Activated CD8-positive, alpha-beta memory T cell treated with anti-CD3 and anti-CD28 coated beads for 4 hours (primary cell): ENCODE results near the gene SLC2A6.

Source experiments
- DNase-seq, 2 donors: peaks; one replicate each; pipeline ENCODE4 v3.0.0-alpha.2; 2020; ENCODE audit warnings: low read depth in 2 of 2

Gene SLC2A6

DNA sequence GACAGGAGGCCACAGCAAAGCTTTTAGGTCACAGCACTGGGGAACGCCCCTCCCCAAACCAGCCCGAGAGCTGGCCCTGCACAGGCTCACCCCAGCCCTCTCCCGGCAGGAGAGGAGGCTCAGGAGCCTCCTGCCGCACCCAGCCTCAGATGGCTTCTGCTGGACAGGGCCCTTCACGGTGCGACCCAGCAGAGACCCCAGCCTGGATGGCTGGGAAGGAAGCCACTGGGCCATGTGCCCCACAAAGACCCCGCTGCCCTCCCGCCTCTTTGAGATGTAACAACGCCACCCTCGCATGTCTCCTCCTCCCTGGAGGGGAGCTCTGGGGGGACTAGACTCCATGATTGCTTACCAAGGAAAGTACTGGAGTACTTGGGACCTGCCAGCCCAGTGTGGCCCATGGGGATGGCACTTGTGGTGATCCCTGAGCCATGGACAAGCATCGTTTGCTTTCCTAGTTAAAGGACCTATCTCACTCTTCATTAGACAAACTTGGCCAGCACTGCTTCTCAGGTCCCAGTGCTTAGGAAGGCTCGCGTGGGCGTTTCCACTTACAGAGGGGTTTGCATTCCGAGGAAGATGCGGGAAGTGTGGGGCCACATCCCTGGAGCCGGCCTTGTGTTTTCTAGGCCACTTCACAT lies 36.8 kb upstream of the SLC2A6 start:
- DNase-seq = no peak

DNA sequence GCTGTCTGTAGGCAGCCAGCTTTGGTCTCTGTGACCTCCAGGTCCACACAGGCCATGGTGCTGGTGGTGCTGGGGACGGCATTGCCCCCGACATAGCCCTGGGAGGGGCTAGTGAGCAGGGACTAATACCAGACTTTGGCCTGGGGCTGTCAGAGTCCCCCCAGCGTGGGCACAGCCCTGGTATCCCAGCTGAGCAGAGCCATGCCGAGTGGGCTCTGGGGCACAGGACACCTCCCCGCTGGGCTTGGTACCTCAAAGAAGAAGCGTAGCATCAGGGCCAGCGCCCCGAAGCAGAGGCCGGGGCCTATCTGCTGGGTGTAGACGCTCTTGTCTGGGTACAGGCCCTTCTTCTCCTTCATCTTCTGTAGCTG lies 36.3 kb upstream of the SLC2A6 start:
- DNase-seq = no peak

DNA sequence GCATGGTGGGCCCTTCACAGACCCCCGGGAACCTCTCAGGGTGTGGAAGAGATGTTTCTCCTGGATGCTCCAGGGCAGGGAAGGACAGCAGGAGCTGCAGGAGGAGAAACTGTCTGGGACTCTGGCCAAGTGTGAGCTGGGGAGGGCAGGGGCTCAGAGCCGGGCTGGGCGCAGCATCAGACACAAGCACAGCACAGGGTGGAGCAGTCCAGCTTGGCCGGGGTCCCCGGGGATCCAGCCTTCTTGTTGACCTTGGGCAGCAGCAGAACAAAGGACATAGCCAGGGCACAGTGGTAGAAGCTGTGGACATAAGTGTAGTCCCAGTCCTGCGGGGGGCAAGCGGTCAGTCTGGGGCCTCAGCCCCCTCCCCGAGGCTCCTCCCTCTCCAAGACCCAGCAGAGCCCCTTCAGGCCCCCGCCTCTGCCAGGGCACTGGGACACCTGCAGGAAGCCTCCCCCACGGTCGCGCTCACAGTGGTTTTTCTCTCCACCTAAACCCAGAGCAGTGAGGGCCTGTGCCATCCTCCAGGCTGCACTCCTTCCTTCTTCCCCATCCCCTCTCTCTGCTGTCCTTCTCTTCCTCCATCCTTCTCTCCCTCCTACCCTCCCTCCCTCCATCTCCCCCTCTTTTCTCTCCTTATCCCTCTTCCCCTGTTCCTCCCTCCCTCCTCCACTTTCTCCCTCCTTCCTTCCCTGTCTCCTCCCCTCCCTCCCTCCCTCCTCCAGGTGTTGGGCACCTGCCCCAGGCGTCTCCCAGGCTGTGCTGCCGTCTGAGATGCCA lies 35.8 kb upstream of the SLC2A6 start:
- DNase-seq = no peak

DNA sequence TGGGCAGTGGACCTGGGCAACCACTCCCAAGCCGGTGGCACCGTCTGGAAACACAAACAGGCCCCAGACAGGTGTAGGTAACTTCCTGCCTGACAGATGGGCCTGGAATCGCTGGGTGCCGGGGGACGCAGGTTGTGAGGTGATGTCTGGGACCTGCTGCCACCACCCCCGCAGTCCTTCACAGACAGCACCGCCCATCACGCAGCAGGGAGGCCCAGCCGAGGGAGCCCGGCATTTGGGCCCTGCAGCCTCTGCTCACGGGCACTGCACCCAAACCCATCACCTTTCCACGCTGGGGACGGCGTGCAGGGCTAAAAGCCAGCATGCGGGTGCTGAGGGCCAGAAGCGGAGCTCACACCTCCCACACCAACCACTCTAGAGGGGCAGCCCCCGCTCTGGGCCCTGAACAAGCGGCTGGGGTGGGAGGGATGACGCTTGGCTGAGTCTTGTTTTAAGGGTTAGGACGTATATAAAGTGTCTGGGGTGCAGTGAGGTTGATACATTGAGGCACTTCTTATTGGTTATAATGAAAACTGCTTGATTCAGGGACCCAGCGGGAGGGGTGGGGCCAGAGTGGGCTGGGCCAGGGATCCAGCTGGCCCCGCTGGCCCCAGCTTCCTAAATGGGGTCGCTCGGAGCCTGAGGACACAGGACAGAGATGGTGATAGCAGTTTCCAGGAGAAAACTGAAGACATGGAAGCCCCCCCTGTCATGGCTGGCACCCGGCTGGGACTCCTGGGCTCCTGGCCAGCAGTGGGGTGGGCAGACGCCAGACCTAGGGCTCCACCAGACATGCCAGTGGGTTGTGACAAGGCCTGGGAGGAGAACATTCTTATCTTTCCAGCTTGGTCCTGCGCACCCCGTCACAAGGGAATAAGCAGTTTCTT lies 34.6 kb upstream of the SLC2A6 start:
- no peak for DNase-seq

DNA sequence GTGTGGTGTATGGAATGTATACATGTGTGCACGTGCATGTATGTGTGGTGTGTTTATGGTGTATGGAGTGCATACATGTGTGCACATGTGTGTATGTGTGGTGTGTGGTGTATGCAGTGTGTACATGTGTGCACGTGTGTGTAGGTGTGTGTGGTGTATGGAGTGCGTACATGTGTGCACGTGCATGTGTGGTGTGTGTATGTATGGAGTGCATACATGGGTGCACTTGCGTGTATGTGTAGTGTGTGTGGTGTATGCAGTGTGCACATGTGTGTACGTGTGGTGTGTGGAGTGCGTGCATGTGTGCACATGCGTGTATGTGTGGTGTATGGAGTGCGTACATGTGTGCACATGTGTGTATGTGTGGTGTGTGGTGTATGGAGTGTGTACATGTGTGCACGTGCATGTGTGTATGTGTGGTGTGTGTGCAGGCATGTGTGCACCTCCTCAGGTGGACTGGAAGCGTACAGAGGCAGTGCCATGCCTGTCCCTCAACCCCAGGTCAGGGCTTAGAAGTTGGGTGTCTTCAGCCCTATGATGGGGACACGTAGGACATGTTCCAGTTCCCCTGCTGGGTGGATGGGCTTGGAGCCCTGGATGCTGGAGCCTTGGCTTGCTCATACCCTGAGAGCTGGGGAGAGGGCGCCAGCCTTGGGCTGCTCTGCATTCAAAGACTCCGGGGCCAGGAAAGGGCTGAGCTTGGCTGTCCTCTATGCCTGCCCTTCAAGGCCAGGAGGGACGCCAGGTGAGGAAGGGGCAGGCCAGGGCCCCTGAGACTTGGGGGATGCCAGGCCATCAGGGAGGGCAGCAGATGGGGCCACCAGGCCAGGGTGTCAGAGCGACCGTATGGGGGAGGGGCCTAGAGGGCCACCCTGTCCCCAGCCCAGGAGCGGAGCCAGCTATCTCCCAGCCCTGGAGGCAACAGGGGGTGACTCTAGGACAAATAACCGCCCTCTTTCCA lies 33.6 kb upstream of the SLC2A6 start:
- no peak for DNase-seq

DNA sequence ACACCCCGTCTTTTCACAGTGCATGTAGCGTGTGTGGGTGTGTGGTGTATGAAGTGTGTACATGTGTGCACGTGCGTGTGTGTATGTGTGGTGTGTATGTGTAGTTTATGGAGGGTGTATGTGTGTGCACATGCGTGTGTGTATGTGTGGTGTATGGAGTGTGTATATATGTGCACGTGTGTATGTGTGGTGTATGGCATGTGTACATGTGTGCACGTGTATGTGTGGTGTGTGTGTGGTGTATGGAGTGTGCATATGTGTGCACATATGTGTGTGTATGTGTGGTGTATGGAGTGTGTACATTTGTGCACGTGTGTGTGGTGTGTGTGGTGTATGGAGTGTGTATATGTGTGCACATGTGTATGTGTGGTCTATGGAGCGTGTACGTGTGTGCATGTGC lies 32.7 kb upstream of the SLC2A6 start:
- no peak for DNase-seq

DNA sequence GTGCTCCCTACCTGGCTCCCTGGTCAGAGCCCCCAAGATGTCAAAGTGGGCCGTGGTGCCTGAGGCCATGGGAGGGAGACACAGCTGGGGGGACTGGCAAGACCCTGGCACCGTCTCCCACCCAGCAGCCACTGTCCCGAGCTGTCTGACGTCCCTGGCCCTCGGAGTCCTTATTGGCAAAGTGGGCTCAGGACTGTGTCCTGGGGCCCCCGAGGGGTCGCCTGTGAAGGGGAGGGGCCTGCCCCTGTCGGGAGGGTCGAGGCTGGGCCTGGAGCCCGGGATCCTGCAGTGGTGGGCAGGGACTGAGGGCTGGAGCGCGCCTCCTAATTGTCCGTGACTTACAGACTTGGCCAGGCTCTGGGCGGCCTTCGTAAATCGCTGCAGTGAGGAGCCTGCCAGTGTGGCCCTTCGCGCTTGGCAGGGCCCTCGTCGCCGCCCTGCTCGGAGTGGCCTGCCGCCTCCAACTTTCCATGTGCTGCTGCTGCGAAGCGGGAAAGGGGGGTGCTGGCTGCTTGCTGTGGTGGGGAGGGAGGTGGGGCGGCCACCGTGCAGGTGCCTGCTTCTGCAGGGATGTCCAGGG lies 32.1 kb upstream of the SLC2A6 start:
- DNase-seq = no peak

DNA sequence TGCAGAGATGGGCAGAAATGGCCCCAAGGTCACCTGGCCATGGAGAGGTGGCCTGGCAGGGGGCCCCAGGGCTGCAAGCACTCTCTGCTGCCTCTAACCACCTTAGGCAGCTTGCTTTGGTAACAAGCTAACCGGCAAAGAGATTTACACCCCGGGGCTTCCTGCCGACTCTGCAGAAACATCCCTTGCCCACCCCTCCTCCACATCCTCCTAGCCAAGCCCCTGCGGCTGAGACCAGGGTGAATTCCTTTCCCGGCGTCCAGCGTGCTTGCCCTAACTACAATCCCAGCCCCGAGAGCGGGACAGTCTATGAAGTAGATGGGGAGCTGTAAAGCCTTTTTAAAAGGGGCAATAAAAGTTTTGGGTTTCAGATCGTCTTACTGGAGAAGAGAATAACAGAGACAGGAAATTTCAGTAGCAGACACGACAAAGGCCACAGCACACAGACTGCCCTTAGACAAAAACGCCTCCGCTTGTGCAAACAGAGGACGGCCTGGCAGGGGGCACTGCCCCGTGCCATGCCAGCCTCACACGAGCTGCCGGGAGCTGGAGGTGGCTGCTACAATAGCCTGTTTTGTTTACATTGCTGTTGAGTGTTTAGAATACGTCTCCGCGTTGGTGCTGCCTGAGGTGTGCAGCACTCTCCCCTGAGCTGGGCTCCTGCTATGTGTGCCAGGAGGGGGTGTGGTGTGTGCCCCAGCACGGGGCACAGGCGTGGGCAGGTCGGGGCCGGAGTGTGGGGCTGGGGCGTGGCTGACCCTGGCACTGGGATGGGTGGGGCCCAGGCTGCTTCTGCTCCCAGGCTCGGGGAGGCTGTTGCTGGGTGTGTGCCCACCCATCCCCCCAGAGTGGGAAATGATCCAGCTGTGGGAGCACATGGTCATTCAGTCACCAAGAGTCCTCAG lies 30.5 kb upstream of the SLC2A6 start:
- no peak for DNase-seq

DNA sequence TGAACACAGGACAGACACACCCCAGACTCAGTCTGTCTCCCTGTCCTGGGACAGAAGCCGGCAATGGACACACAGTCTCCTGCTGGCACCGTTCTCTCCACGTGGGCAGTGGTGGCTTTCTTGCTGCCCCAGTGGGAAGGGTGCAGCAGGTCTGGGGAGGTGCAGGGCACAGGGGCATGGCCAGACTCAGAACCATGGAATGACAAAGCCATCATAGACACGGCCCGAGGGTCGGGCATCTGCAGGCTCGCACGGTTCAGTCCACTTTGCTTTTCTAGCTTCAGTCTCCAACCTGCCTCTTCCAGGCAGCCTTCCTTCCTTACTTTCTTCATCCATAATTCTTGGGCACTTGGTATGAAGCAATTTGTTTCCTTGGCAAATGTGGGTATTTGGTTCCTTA lies 29.1 kb upstream of the SLC2A6 start:
- no peak for DNase-seq

DNA sequence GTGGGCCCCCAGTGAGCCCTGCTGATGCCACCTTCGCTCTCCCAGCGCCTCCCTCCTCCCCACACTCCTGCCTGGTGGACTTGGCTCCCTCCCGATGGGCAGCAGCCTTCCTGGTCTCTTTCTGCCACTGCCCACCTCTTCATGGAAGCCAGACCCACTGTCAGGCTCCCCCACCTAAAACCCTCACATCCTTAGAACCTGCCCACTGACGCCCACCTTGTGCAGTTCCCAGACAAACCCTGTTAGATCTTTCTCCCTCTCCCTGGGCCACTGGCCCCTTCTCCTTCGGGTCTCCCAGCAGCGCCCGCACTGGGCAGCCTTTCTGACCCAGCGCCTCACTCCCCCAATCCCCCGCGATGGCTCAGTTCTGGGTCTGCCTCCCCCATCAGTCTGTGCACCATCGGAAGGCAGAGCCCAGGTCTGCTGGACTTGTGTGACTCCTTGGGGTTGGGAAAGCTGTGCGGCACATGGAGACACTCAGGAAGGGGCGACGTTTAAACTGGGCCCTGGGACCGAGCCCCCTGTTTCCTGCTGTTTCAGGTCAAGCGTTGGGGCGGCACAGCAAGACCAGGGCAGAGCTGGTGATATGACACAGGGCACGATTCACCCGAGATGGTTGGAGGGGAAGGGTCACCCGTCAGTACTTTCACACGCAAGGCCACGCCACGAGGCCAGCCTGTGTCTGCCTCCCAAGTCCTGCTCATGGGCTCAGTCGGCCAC lies 28.5 kb upstream of the SLC2A6 start:
- DNase-seq = no peak

DNA sequence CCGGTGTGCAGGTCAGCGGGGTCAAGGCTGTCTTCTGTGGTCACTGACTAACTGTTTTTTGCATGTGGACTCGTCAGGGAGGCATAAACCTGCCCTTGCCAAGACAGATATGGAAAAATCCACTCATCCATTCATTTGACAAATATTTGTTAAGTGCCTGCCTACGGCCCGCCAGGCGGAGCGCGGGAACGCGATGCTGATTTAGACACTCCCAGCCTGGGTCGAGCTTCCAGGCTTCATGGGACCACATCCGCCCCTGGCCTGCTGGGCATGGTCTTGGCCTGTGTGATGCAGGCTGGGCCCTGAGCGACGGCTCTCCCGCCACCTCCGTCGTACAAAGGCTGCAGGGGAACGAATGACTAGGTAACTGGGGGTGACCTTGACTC lies 27.7 kb upstream of the SLC2A6 start:
- DNase-seq = no peak

DNA sequence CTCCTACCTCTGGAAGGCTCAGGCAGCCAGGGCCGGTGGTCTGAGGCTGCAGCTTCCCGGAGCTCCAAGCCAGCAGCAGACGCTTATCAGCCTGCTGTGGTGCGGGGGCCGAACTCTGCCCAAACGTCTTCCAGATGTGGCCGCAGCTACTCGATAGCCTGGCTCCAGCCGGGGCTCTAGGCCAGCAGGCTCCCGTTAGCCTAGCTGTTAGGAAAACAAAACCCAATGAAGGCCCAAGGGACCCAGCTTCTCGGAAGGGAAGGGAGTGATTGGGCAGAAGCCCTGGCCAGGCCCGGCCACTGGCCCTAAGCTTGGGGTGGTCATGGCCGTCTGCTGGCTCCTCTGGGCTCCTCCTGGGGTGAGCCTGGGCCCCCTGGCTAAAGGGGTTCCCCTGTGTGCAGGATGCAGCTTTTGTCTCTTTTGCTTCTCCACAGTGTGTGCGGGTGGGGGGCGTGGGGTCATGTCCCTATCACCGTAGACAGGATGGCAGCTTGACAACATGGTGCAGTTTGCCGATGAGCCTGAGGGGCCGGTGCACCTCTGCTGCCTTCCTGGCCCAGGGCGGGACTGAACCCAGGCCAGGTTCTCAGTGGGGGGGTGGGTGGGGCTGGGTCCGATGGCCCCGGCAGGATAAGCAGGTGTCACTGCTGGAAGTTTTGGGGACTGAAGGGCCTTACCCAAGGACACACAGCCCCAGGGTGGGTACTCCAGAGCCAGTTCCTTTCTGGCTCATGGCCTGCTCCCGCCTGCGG lies 27.2 kb upstream of the SLC2A6 start:
- no peak for DNase-seq

DNA sequence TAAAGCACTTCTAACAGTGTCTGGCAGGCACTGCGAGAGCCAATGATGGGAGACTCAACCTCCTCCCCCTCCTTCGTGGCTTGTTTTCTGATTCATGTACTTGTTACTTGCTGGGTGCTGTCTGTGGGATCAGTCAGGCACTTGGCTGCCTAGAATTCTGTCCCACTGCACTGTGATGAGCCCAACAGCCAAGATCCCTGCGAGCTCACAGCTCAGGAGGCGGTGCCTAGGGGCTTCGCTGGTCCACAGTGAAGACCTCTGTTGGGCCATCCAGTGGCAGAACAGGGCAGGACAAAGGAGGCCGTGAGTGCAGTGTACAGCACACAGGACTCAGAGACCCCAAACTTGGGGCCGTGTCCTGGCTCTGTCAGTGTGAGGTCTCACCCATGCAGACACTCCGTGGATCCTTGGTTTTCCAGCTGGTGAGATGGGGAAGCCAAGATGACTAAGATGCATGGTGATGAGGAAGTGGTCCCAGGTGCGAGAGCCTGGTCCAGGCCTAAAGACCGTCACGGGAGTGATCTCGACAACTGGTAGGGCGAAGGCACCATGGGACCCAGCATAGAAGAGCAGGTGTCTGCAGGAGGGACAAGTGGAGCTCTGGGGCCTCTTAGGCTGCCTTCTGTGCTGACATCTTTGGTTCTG lies 26.4 kb upstream of the SLC2A6 start:
- no peak for DNase-seq

DNA sequence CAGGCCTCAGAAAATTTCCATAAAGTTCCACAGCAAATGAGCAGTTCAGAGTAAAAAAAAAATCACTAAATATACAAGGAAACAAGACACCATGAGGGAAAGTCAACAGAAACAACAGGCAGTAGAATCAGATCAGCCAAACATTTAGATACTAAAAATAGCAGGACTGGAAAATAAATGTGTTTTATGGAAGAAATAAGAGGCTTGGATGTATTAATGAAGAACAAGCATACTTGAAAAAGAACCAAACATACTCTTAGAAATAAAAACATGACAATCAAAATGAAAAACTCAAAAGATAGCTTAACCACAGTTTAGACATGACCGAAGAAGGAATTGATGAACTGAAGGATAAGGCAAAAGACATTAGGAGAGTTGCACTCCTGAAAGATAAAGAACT lies 23.2 kb upstream of the SLC2A6 start:
- no peak for DNase-seq

DNA sequence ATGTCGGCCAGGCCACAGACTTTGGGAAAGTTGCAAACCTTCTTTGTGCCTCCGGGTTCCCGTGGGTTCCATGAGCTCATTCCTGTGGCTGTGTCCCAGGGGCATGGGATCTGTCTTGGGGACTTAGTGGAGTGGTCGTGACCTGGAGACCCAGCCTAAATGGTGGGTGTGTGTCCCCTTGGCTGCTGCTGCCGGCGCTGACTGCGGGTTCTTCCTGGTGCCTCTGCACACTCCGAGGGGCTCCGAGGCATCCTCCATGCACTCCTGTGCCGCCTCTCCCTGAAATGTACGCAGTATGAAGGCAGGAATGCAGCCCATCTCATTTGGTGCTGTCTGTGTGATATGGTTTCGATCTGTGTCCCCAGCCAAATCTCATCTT lies 21.0 kb upstream of the SLC2A6 start:
- no peak for DNase-seq

DNA sequence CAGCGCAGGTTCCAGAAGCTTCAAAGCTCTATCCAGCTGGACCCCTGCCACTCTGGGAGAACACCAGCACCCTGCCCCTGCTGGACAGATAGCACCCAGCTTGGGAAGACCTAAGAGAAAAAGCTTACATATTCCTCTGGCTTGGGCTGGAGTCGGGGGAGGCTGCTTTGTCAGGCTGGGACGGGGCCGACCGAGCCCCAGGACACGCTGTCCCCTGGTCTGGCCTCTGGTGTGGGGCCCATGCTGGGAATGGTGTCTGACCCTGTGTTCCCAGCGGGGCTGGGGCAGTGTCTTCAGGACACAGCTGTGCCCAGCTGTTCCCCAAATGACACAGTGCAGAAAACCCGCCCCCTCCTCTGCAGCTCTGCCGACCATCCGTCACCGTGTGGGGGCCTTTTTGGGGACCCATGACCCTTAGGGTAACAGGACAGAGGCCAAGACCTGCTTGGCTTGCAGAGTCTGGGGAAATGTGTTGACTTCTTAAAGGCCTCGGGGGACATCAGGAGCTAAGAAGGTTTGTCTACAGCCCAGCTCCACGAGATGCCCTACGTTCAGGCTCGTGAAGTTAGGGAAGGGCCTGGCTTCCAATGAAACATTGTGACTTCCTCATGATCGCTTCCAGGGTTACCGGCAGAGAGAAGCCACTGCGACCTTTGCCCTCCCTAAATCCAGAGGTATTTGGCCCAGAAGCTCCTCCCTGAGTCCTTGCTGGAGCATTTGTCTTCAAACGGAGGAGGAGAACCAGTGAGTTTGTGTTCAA lies 20.4 kb upstream of the SLC2A6 start:
- DNase-seq = no peak
